OCI-LY1 (cell line): ENCODE measurements around the gene TTC28.

ENCODE experiments used
- H2AFZ ChIP-seq: fragments of 200-600 bp; sonication (generic), shearing (Covaris generic); 2 replicates; pipeline ENCODE4 v1.6.0; 2014; ENCODE audit warnings: antibody characterized with exemption, mild to moderate bottlenecking, low read length
- H3F3A ChIP-seq: fragments of 200-600 bp; sonication (generic), shearing (Covaris generic); 2 replicates; pipeline ENCODE4 v1.6.0; 2014; ENCODE audit warnings: mild to moderate bottlenecking, antibody characterized with exemption, low read length, moderate library complexity; ENCODE audit not compliant: insufficient read depth
- H3K27ac ChIP-seq: fragments of 200-600 bp; sonication (generic); 2 replicates; pipeline ENCODE4 v1.5.1; 2014; ENCODE audit warnings: low read length, mixed run types, mild to moderate bottlenecking, low read depth; ENCODE audit not compliant: poor library complexity, severe bottlenecking
- H3K27me3 ChIP-seq: fragments of 200-600 bp; sonication (generic); 2 replicates; pipeline ENCODE4 v1.6.0; 2014; ENCODE audit warnings: antibody characterized with exemption, mild to moderate bottlenecking, low read length, moderate library complexity; ENCODE audit not compliant: insufficient read depth
- H3K36me3 ChIP-seq: fragments of 200-600 bp; sonication (generic); 2 replicates; pipeline ENCODE4 v1.6.1; 2014; ENCODE audit warnings: mild to moderate bottlenecking, antibody characterized with exemption, low read length, moderate library complexity, mixed read lengths; ENCODE audit not compliant: insufficient read depth
- H3K4me1 ChIP-seq: fragments of 200-600 bp; sonication (generic); 2 replicates; pipeline ENCODE4 v1.5.1; 2014; ENCODE audit warnings: mild to moderate bottlenecking, low read length, moderate library complexity; ENCODE audit not compliant: insufficient read depth, severe bottlenecking
- H3K4me2 ChIP-seq: fragments of 200-600 bp; sonication (generic), shearing (Covaris generic); 2 replicates; pipeline ENCODE4 v1.6.1; 2014; ENCODE audit warnings: low read length
- H3K4me3 ChIP-seq: fragments of 200-600 bp; sonication (generic); 2 replicates; pipeline ENCODE4 v1.5.1; 2014; ENCODE audit warnings: low read length, low read depth, mild to moderate bottlenecking, mixed read lengths; ENCODE audit not compliant: poor library complexity, severe bottlenecking
- H3K79me2 ChIP-seq: fragments of 200-600 bp; shearing (Covaris generic); 2 replicates; pipeline ENCODE4 v1.6.1; 2016; ENCODE audit warnings: mixed run types, low read length, mixed read lengths; ENCODE audit not compliant: insufficient read depth
- H3K9ac ChIP-seq: fragments of 200-600 bp; sonication (generic), shearing (Covaris generic); 2 replicates; pipeline ENCODE4 v1.6.1; 2014; ENCODE audit warnings: mild to moderate bottlenecking, low read length, mixed read lengths
- H3K9me2 ChIP-seq: fragments of 200-600 bp; sonication (generic), shearing (Covaris generic); 2 replicates; pipeline ENCODE4 v1.6.1; 2014; ENCODE audit warnings: low read depth, mild to moderate bottlenecking, low read length, mixed read lengths
- H3K9me3 ChIP-seq: fragments of 200-600 bp; shearing (Covaris generic); 2 replicates; pipeline ENCODE4 v1.6.1; 2014; ENCODE audit warnings: low read length, mixed read lengths
- H4K20me1 ChIP-seq: fragments of 200-600 bp; sonication (generic), shearing (Covaris generic); 2 replicates; pipeline ENCODE4 v1.6.0; 2016; ENCODE audit warnings: mild to moderate bottlenecking, low read length; ENCODE audit not compliant: insufficient read depth
- CTCF ChIP-seq: fragments of 200-600 bp; sonication (generic), shearing (Covaris generic); IDR thresholded peaks from 2 replicates; pipeline ENCODE4 v1.5.1; 2017; ENCODE audit warnings: mild to moderate bottlenecking, antibody characterized with exemption, low read length, moderate library complexity, mixed read lengths
- EZH2 ChIP-seq: fragments of 200-600 bp; sonication (generic), shearing (Covaris generic); IDR thresholded peaks from 2 replicates; pipeline ENCODE4 v1.8.0; 2017; ENCODE audit warnings: borderline replicate concordance, mixed run types, mild to moderate bottlenecking, antibody characterized with exemption, low read length, moderate library complexity, mixed read lengths

The TTC28 gene

DNA sequence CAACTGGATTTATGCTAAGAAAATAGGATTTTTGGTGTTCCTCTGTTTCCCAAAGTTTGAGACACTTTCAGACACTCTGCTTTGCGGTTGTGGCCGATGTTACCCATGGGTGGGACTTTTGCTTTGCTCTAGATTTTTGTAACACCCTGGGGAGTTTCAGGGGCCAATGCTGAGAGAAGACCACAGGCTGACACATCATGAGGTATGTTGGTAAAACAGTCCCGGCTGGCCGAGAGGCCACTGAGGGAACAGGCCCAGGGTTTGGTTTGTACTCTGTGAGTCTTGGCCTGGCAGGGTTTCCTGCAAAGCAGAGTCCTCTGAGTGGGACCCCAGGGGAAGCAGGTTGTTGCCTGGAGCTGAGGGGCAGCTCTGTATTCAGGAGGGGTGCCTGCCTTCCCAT lies 682.1 kb downstream of the TTC28 start:
- no peak overlapping the region for H3K27ac ChIP-seq
- H3K36me3 ChIP-seq = no peaks in the 10 kb centered on the region

GRCh38 chr22:27996981-27997380 lies 682.7 kb downstream of the TTC28 start:
- Histone ChIP-seq H3K4me1 (peaks cover 18% of the 10 kb centered on the region), H3K4me2 (no peak overlapping the region), H3K27me3 (no peaks in the 10 kb centered on the region; the same call in 1 of the 2 replicates), H4K20me1 (no peaks in the 10 kb centered on the region), H3K9ac (no peak overlapping the region), H3F3A (no peaks in the 10 kb centered on the region), H3K27ac (no peak overlapping the region), H2AFZ (no peak overlapping the region), H3K9me3 (no peaks in the 10 kb centered on the region), H3K4me3 (no peak overlapping the region), H3K9me2 (no peaks in the 10 kb centered on the region), H3K36me3 (no peaks in the 10 kb centered on the region), H3K79me2 (no peaks in the 10 kb centered on the region)
- TF ChIP-seq EZH2 (no peak), CTCF (no peak)

More for the DNA sequence above, 682.1 kb downstream of the TTC28 start:
- Histone ChIP-seq H3F3A (no peaks in the 10 kb centered on the region), H3K9ac (no peak overlapping the region), H4K20me1 (no peaks in the 10 kb centered on the region), H3K4me3 (no peak overlapping the region), H3K4me1 (peaks cover 13% of the 10 kb centered on the region), H3K27me3 (no peaks in the 10 kb centered on the region; the same call in 1 of the 2 replicates), H3K9me3 (no peaks in the 10 kb centered on the region), H3K4me2 (no peak overlapping the region), H3K9me2 (no peaks in the 10 kb centered on the region), H2AFZ (no peak overlapping the region), H3K79me2 (no peaks in the 10 kb centered on the region)
- TF ChIP-seq EZH2 = no peak
- no peak for TF ChIP-seq CTCF

- H3F3A ChIP-seq = no peaks in the 10 kb centered on the region
- H3K27ac ChIP-seq = no peak overlapping the region
- H3K4me2 ChIP-seq = no peak overlapping the region
- H3K9me2 ChIP-seq = no peaks in the 10 kb centered on the region
- TF ChIP-seq CTCF = no peak
- TF ChIP-seq EZH2 = no peak
- H3K27me3 ChIP-seq = no peaks in the 10 kb centered on the region; the same call in 1 of the 2 replicates
- H3K79me2 ChIP-seq = no peaks in the 10 kb centered on the region
- no peak overlapping the region for H2AFZ ChIP-seq
- no peaks in the 10 kb centered on the region for H3K9me3 ChIP-seq
- no peak overlapping the region for H3K9ac ChIP-seq
- H3K4me3 ChIP-seq = no peak overlapping the region
- no peaks in the 10 kb centered on the region for H3K36me3 ChIP-seq
- H3K4me1 ChIP-seq = peaks cover 23% of the 10 kb centered on the region
- no peaks in the 10 kb centered on the region for H4K20me1 ChIP-seq
Measured at GRCh38 chr22:27996529-27996925, 683.1 kb downstream of the TTC28 start.
